DOHH2 (cell line): ENCODE measurements around the gene RBBP6.
A peak's percentile ranks its signal among the peaks of the same experiment; 100 is the strongest.

Source experiments
- H3F3A ChIP-seq: fragments of 200-600 bp; sonication (generic), shearing (Covaris generic); 2 replicates; pipeline ENCODE4 v1.6.0; 2016; ENCODE audit warnings: antibody characterized with exemption, mild to moderate bottlenecking; ENCODE audit not compliant: control insufficient read depth, insufficient read depth
- H3K27ac ChIP-seq: fragments of 200-600 bp; sonication (generic); 2 replicates; pipeline ENCODE4 v1.5.1; 2014; ENCODE audit warnings: low read depth, mild to moderate bottlenecking, low read length, moderate library complexity
- H3K27me3 ChIP-seq: fragments of 200-600 bp; sonication (generic); 2 replicates; pipeline ENCODE4 v1.6.1; 2014; ENCODE audit warnings: mild to moderate bottlenecking, low read length, mixed read lengths; ENCODE audit not compliant: control insufficient read depth
- H3K36me3 ChIP-seq: fragments of 200-600 bp; sonication (generic); 2 replicates; pipeline ENCODE4 v1.6.1; 2014; ENCODE audit warnings: mild to moderate bottlenecking, low read length, moderate library complexity, mixed read lengths; ENCODE audit not compliant: control insufficient read depth
- H3K4me1 ChIP-seq: fragments of 200-600 bp; sonication (generic); 2 replicates; pipeline ENCODE4 v1.6.1; 2014; ENCODE audit warnings: mild to moderate bottlenecking, low read length, mixed read lengths; ENCODE audit not compliant: control insufficient read depth
- H3K4me2 ChIP-seq: fragments of 200-600 bp; sonication (generic); 2 replicates; pipeline ENCODE4 v1.6.0; 2014; ENCODE audit warnings: mild to moderate bottlenecking, low read length, moderate library complexity
- H3K4me3 ChIP-seq: fragments of 200-600 bp; sonication (generic); 2 replicates; pipeline ENCODE4 v1.5.1; 2014; ENCODE audit warnings: mild to moderate bottlenecking, low read length, mixed read lengths
- H3K79me2 ChIP-seq: fragments of 200-600 bp; sonication (generic); 2 replicates; pipeline ENCODE4 v1.6.1; 2014; ENCODE audit warnings: mild to moderate bottlenecking, low read length, mixed read lengths; ENCODE audit not compliant: control insufficient read depth
- H3K9me2 ChIP-seq: fragments of 200-600 bp; sonication (generic); replicated peaks from 2 replicates; pipeline ENCODE4 v1.6.1; 2014; ENCODE audit warnings: mild to moderate bottlenecking, low read length, mixed read lengths; ENCODE audit not compliant: control insufficient read depth
- H3K9me3 ChIP-seq: fragments of 200-600 bp; sonication (generic); 2 replicates; pipeline ENCODE4 v1.6.1; 2014; ENCODE audit warnings: antibody characterized with exemption, low read length, mixed read lengths; ENCODE audit not compliant: control insufficient read depth, insufficient read depth
- H4K20me1 ChIP-seq: fragments of 200-600 bp; sonication (generic); 2 replicates; pipeline ENCODE4 v1.6.0; 2014; ENCODE audit warnings: low read depth, mild to moderate bottlenecking, antibody characterized with exemption, low read length, moderate library complexity; ENCODE audit not compliant: control insufficient read depth, insufficient read depth
- EZH2phosphoT487 ChIP-seq: fragments of 200-600 bp; sonication (generic); IDR thresholded peaks from 2 replicates; pipeline ENCODE4 v1.6.1; 2017; ENCODE audit warnings: borderline replicate concordance, mild to moderate bottlenecking, antibody characterized with exemption, low read length, moderate library complexity, mixed read lengths
- TF ChIP-seq, protein P1 (sequence below): fragments of 200-600 bp; sonication (generic); IDR thresholded peaks from one replicate; pipeline ENCODE4 v1.5.1; 2014; ENCODE audit warnings: antibody characterized with exemption, mild to moderate bottlenecking, low read depth, low read length; ENCODE audit not compliant: poor library complexity, severe bottlenecking

Gene RBBP6, protein sequence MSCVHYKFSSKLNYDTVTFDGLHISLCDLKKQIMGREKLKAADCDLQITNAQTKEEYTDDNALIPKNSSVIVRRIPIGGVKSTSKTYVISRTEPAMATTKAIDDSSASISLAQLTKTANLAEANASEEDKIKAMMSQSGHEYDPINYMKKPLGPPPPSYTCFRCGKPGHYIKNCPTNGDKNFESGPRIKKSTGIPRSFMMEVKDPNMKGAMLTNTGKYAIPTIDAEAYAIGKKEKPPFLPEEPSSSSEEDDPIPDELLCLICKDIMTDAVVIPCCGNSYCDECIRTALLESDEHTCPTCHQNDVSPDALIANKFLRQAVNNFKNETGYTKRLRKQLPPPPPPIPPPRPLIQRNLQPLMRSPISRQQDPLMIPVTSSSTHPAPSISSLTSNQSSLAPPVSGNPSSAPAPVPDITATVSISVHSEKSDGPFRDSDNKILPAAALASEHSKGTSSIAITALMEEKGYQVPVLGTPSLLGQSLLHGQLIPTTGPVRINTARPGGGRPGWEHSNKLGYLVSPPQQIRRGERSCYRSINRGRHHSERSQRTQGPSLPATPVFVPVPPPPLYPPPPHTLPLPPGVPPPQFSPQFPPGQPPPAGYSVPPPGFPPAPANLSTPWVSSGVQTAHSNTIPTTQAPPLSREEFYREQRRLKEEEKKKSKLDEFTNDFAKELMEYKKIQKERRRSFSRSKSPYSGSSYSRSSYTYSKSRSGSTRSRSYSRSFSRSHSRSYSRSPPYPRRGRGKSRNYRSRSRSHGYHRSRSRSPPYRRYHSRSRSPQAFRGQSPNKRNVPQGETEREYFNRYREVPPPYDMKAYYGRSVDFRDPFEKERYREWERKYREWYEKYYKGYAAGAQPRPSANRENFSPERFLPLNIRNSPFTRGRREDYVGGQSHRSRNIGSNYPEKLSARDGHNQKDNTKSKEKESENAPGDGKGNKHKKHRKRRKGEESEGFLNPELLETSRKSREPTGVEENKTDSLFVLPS (N-terminal part only)

GRCh38 chr16:24539295-24539849 is at the start of gene RBBP6:
TSS of gene RBBP6 (plus strand) at chr16:24539566. CDS start at chr16:24540627, 1,061 bp downstream.
- peaks cover 4% of the 10 kb centered on the region; the same call in 1 of the 2 replicates for H3K27me3 ChIP-seq
- H3K79me2 ChIP-seq, result peaks cover 50% of the 10 kb centered on the region
- H3K4me2 ChIP-seq, result peak within 1 kb of the TSS; percentile 92
- H3K27ac ChIP-seq, result peak within 1 kb of the TSS; percentile 81
- no peak for TF ChIP-seq EZH2phosphoT487
- TF ChIP-seq, protein P1, sequence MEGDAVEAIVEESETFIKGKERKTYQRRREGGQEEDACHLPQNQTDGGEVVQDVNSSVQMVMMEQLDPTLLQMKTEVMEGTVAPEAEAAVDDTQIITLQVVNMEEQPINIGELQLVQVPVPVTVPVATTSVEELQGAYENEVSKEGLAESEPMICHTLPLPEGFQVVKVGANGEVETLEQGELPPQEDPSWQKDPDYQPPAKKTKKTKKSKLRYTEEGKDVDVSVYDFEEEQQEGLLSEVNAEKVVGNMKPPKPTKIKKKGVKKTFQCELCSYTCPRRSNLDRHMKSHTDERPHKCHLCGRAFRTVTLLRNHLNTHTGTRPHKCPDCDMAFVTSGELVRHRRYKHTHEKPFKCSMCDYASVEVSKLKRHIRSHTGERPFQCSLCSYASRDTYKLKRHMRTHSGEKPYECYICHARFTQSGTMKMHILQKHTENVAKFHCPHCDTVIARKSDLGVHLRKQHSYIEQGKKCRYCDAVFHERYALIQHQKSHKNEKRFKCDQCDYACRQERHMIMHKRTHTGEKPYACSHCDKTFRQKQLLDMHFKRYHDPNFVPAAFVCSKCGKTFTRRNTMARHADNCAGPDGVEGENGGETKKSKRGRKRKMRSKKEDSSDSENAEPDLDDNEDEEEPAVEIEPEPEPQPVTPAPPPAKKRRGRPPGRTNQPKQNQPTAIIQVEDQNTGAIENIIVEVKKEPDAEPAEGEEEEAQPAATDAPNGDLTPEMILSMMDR, result peak; percentile 36
- peak within 1 kb of the TSS; percentile 75 for H3K4me3 ChIP-seq
- no peaks in the 10 kb centered on the region for H3K9me3 ChIP-seq
- no peaks in the 10 kb centered on the region for H3K9me2 ChIP-seq
- peaks cover 38% of the 10 kb centered on the region for H3K4me1 ChIP-seq
- H3F3A ChIP-seq, result no peaks in the 10 kb centered on the region
- H4K20me1 ChIP-seq, result peaks cover 29% of the 10 kb centered on the region
- H3K36me3 ChIP-seq, result peaks cover 46% of the 10 kb centered on the region

GRCh38 chr16:24490866-24491265 is 48.5 kb upstream of the RBBP6 start:
- H3F3A ChIP-seq, result no peaks in the 10 kb centered on the region
- TF ChIP-seq, protein P1, result no peak
- no peak for TF ChIP-seq EZH2phosphoT487
- no peaks in the 10 kb centered on the region for H4K20me1 ChIP-seq
- H3K4me3 ChIP-seq, result no peak overlapping the region
- H3K4me2 ChIP-seq, result no peak overlapping the region
- H3K79me2 ChIP-seq, result no peaks in the 10 kb centered on the region
- no peaks in the 10 kb centered on the region for H3K27me3 ChIP-seq
- no peaks in the 10 kb centered on the region for H3K9me3 ChIP-seq
- H3K9me2 ChIP-seq, result no peaks in the 10 kb centered on the region
- H3K27ac ChIP-seq, result no peak overlapping the region
- H3K36me3 ChIP-seq, result no peaks in the 10 kb centered on the region
- no peaks in the 10 kb centered on the region for H3K4me1 ChIP-seq

DNA sequence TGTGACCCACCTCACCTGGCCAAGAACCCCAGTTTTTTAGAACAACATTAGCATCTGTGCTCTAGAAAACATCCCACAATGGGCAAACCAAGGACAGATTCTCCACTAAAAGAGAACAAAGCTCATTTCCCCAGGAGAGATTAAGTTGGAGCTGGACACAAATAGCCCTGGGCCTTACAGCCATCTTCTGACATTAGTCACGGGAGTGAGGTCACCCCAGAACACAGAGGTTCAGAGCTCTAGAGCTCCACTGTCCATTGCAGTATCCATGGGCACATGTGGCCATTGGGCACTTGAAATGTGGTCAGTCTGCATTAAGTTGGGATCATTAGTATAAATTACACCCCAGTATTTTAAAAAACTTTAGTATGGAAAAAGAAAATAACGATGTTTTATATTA is 47.6 kb upstream of the RBBP6 start:
- H3F3A ChIP-seq, result no peaks in the 10 kb centered on the region
- no peaks in the 10 kb centered on the region for H3K9me2 ChIP-seq
- no peak overlapping the region for H3K27ac ChIP-seq
- H3K4me2 ChIP-seq, result no peak overlapping the region
- no peaks in the 10 kb centered on the region for H3K27me3 ChIP-seq
- H3K9me3 ChIP-seq, result no peaks in the 10 kb centered on the region
- no peak overlapping the region for H3K4me3 ChIP-seq
- H3K36me3 ChIP-seq, result no peaks in the 10 kb centered on the region
- H3K4me1 ChIP-seq, result no peaks in the 10 kb centered on the region
- H3K79me2 ChIP-seq, result no peaks in the 10 kb centered on the region
- no peaks in the 10 kb centered on the region for H4K20me1 ChIP-seq
- TF ChIP-seq, protein P1, result no peak
- TF ChIP-seq EZH2phosphoT487, result no peak
